NOMO-1 treated with dmso at 0.1 percent for 144 hours (cell line): ENCODE data around the gene ZNF350.
"Not testable (repeated sequence)": the region's sequence is repeated elsewhere in the genome, so short reads cannot be mapped to it uniquely, and the experiment has no call there.

Experiments used
- DNase-seq: peaks from one replicate; lab custom pipeline; 2025; ENCODE audit not compliant: unreplicated experiment; lab: John Stamatoyannopoulos, UW

The ZNF350 gene

DNA sequence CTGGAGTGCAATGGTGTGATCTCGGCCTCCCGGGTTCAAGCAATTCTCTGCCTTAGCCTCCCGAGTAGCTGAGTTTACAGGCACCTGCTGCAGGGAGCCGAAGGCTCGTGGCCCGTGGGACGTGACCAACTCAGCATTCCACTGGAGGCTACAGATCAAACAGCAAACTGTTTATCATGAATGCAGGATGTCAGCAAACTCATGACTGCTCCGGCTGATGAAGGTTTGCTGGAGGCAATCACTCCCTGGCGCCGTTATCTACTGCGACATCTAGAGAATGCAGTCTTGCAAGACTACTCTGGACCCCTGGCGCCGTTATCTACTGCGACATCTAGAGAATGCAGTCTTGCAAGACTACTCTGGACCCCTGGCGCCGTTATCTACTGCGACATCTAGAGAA, 10.9 kb downstream of the ZNF350 start:
- not testable (repeated sequence) for DNase-seq

GRCh38 chr19:51971624-51972023, 15.0 kb downstream of the ZNF350 start:
- no peak for DNase-seq

DNA sequence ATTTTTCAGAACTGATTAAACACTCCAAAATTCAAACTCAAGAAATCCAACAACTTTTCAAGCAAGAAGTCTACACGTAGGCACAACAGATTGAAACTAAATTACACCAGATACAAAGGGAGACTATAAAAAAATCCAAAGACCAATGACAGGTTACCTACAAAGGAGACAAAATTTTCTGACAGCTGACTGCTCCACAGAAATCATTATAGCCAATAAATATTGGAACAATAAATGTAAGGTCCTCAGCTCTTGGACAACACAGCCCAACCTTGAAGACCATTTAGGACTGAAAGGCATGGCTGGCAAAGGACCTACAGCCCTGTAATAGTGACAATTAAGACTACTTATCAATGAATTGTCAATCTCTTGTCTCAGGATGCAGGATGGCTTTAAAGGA, 15.9 kb downstream of the ZNF350 start:
- DNase-seq: no peak

GRCh38 chr19:51965583-51965982, 21.1 kb downstream of the ZNF350 start:
- no peak for DNase-seq

- DNase-seq: not testable (repeated sequence)
Measured at GRCh38 chr19:51960621-51961233, 25.9 kb downstream of the ZNF350 start.

DNA sequence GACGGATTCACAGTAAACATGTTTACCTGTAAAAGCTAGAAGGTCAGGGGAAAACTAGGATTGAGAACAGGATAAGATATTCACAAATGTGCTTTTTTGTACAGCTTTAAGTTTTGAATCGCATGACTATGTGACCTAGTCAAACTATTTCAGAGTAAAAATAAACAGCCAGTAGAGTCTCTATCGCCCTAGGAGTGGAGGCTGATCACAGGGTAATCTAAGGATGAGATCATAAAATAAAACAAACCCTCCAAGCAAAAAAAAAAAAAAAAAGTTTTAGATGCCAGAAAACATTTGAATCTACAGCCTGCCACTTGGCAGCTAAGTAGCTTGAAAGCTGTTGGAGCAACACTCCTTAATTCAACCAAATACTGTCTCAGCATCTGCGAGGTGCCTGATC, 26.8 kb downstream of the ZNF350 start:
- DNase-seq: no peak

DNA sequence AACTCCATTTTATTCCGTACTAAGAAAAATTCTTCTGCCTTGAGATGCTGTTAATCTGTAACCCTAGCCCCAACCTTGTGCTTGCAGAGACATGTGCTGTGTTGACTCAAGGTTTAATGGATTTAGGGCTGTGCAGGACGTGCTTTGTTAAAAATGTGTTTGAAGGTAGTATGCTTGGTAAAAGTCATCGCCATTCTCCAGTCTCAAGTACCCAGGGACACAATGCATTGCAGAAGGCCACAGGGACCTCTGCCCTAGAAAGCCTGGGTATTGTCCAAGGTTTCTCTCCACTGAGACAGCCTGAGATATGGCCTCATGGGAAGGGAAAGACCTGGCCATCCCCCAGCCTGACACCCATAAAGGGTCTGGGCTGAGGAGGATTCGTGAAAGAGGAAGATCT, 28.8 kb downstream of the ZNF350 start:
- not testable (repeated sequence) for DNase-seq

GRCh38 chr19:51948975-51949374, 37.7 kb downstream of the ZNF350 start:
- no peak for DNase-seq

DNA sequence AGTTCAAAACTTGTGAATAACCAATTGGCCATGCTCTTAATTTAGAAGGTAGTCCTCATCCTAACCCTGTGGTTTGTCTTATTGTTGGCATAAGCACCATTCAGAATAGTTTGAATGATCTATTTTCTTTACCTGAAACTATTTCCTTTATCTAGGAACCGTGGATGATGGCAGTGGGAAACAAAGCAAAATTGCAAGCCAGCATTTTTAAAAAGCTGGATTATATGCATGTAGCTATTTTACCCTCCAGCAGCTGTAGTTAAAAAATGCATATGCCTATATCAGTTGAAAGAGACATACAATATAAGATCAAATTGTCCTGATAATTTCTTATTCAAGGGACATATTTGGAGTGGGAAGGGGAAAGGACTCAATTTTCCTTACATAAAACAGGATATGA, 40.0 kb downstream of the ZNF350 start:
- no peak for DNase-seq

- DNase-seq: no peak
Measured at GRCh38 chr19:51944798-51945552, 41.7 kb downstream of the ZNF350 start.

- no peak for DNase-seq
Measured at GRCh38 chr19:51938936-51939335, 47.7 kb downstream of the ZNF350 start.

DNA sequence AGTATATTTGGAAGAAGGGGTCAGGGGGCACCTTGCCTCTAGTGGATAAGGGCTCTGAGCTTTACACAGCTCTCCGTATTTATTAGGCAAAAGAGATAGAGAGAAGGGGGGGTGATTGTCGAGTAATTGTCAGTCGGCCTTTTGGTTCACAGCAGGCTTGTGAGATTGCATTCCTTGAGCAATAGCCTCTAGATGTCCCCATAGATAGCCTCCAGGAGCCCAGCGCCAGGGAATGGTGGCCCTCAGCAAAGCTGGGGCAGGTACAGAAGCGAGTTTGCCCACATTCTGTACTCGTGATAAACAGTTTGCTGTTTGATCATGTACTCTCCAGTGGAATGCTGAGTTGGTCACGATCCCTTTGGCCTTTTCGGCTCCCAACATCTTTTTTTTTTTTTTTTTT, 54.7 kb downstream of the ZNF350 start:
- DNase-seq: no peak

DNA sequence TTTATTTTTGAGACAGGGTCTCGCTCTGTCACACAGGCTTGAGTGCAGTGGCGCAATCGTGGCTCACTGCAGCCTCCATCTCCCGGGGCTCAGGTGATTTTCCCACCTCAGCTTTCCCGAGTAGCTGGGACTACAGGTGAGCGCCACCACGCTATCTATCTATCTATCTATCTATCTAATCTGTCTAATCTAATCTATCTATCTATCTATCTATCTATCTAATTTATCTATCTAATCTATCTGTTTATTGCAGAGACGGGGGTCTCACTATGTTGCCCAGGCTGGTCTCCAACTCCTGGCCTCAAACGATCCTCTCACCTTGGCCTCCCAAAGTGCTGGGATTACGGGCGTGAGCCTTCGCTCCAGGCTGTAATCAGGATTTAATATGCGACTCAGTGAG, 58.8 kb downstream of the ZNF350 start:
- no peak for DNase-seq

DNA sequence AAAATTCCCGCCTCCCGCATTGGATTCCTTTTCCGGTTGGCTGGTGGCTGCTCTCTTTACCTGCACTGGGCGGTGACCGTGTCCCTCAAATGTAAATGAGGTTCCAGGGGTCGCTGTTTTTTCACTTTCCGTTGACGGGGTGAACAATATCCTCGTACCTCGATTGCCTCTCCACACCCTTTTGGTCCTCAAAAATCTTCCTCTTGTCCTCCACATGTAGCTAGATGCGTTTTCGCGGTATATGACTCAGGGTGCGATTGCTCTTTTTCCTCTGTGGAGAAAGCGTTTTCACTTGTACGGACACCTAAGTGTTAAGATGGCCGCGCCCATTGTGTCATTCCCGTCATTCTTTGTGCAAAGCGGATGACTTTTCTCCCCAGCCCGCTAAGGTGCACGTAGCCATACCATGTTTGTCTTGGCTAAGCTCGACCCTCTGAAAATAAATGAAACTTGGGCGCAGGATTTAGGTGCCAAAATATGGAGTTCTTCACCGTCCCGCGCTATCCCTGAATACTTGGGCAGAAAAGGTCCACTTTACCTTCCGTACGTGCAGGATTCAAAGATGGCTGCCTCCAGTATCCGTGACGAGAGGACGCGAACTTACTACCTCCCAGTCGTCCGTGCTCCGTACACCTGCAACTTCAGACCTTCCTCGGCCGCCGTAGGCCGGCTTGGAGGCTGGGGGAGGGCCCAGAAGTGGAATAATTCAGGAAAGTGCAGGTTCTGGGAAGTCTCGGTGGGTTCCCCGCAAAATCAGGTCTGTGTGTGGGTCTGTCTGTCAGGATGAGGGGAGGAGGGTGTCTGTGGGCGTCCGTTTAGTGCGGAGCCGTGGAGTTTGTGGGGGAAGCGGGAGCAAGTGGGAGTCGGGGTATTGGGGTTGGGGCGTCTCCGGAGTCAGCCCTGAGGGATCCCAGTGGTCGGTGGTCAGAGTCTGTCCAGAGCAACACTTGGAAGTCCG, 59.6 kb downstream of the ZNF350 start, which contains the start of gene ZNF613:
TSS of gene ZNF613 (plus strand) at position 689 of the 958 bp plus-strand sequence. CDS start 8,749 bp downstream, outside the sequence.
- DNase-seq: peak; percentile 80

DNA sequence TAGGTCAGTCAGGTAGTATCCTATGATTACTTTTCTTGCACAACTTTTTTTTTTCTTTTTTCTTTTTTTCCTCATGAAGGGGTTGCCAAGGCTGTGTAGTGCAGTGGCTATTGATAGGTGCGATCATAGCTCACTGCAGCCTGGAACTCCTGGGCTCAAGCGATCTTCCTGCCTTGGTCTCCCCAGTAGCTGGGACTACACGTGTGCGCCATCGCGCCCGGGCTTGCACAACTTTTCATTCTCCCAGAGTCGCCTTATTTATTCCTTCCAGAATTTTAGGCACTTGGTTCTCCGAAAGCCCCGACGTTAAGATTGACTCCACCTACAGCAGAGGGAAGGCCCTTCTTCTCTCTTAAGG, 60.2 kb downstream of the ZNF350 start:
- DNase-seq: no peak

DNA sequence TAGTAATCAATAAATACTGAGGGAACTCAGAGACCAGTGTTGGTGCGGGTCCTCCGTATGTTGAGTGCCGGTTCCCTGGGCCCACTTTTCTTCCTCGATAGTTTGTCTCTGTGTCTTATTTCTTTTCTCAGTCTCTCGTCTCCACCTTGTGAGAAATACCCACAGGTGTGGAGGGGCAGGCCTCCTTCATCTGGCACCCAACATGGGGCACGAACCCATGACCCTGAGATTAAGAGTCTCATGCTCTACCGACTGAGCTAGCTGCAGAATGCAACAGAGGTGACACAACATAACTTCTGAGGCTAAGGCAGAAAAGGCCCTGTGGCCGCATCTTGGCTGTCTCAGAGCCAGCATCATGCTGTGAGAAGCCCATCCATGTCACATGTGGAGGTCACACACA, 64.7 kb downstream of the ZNF350 start:
- no peak for DNase-seq

DNA sequence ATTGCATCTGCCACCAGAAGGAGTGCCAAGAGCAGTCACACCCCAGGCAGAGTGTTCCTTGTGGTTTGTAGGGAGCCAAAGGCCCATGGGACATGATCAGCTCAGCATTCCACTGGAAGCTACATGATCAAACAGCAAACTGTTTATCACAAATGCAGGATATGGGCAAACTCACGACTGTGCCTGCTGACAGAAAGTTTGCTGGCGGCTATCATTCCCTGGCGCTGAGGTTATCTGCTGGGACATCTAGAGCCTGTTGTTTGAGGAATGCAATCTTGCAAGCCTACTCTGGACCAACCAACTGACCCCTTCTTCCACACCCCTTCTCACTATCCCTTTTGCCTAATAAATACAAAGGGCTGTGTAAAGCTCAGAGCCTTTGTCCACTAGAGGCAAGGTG, 67.0 kb downstream of the ZNF350 start:
- DNase-seq: no peak

DNA sequence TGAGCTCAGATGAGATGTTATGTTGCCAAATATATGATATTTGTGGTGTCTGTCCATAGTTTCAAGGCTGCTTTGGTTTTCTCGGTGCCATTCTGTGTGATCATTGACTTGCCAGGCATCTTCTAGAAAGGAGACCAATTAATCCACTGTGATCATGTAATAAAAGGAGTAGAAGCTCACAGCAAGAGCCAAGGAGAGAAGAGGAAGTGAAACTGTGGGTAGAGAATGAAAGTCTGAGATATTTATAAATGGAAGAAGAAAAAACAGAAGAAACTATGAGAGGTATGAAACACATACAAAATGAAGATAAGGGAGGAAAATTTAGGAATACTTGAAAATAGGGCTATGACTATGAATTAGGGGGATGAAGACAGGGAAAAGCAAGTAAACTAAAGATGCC, 70.5 kb downstream of the ZNF350 start:
- no peak for DNase-seq

DNA sequence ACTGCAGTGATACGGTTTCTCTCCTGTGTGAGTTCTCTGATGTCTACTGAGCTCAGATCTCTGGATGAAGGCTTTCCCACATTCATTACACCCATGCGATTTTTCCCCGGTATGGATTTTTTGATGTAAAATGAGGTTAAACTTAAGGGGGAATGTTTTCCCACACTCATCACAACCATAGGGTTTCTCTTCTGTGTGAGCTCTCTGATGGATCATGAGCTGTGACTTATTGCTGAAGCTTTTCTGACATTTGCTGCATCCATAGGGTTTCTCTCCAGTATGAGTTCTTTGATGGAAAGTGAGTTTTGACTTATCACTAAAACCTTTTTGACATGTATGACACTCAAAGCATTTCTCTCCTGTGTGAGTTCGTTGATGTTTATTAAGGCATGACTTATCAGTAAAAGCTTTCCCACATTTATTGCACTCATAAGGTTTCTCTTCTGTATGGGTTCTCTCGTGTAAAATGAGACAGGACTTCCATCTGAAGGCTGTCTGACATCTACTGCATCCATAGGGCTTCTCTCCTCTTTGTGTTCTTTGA, 71.2 kb downstream of the ZNF350 start:
- DNase-seq: no peak
